WTC11 (cell line): ENCODE measurements around the gene ALOX15. TPM values are rescaled to one million over a fixed set of nuclear protein-coding genes. Genes with fewer than 3 reads are reported as not detected.
A peak's percentile ranks its signal among the peaks of the same experiment; 100 is the strongest.
"Not testable (repeated sequence)": the region's sequence is repeated elsewhere in the genome, so short reads cannot be mapped to it uniquely, and the experiment has no call there.

Experiments used
- ATAC-seq: fragments of 200-7000 bp; cut with Tn5 transposase; 2 replicates; pipeline ENCODE4 v1.10.0; 2021; ENCODE audit warnings: mild to moderate bottlenecking, moderate library complexity
- CTCF ChIA-PET: fragments of 300-600 bp; sonication (Branson Sonifier 250); formaldehyde crosslinking; loops from one replicate; lab custom pipeline; 2021; ENCODE audit warnings: antibody characterized with exemption; lab: Charles Lee
- POLR2A ChIA-PET: fragments of 350-600 bp; sonication (Branson Sonifier 250); formaldehyde crosslinking; loops from one replicate; lab custom pipeline; 2021; ENCODE audit warnings: antibody characterized with exemption; lab: Charles Lee
- DNase-seq: peaks from one replicate; pipeline ENCODE4 v3.0.0; 2021; ENCODE audit warnings: low spot score
- H3K27ac Mint-ChIP-seq: 2 replicates; pipeline ENCODE4 v1.8.0; 2021; ENCODE audit warnings: mixed read lengths
- H3K27me3 Mint-ChIP-seq: 2 replicates; pipeline ENCODE4 v1.8.0; 2021; ENCODE audit warnings: low read depth, mild to moderate bottlenecking, moderate library complexity, mixed read lengths
- H3K36me3 Mint-ChIP-seq: 2 replicates; pipeline ENCODE4 v1.8.0; 2021; ENCODE audit warnings: mixed read lengths
- H3K4me1 Mint-ChIP-seq: 2 replicates; pipeline ENCODE4 v1.8.0; 2022; ENCODE audit warnings: mixed read lengths
- H3K4me3 Mint-ChIP-seq: 2 replicates; pipeline ENCODE4 v1.8.0; 2021; ENCODE audit warnings: mild to moderate bottlenecking, moderate library complexity, mixed read lengths
- H3K9me3 Mint-ChIP-seq: 2 replicates; pipeline ENCODE4 v1.8.0; 2021; ENCODE audit warnings: mixed read lengths
- CBFB ChIP-seq: sonication (generic); formaldehyde crosslinking; IDR thresholded peaks from 2 replicates; pipeline ENCODE4 v1.8.1; 2022; ENCODE audit warnings: mild to moderate bottlenecking, low read depth, missing genetic modification reagents
- ETV6 ChIP-seq: sonication (generic); formaldehyde crosslinking; IDR thresholded peaks from 2 replicates; pipeline ENCODE4 v1.8.1; 2022; ENCODE audit warnings: mild to moderate bottlenecking, missing genetic modification reagents
- NFATC4 ChIP-seq: fragments of 250-450 bp; sonication (Bioruptor Pico); IDR thresholded peaks from 2 replicates; pipeline ENCODE4 v1.9.0; 2021; ENCODE audit warnings: mild to moderate bottlenecking
- PRRX2 ChIP-seq: fragments of 250-450 bp; sonication (Bioruptor Pico); IDR thresholded peaks from 2 replicates; pipeline ENCODE4 v1.8.0; 2021; ENCODE audit warnings: mild to moderate bottlenecking
- SOX15 ChIP-seq: fragments of 250-450 bp; sonication (Bioruptor Pico); IDR thresholded peaks from 2 replicates; pipeline ENCODE4 v1.9.0; 2021; ENCODE audit warnings: mild to moderate bottlenecking
- TEAD4 ChIP-seq: sonication (generic); formaldehyde crosslinking; IDR thresholded peaks from 2 replicates; pipeline ENCODE4 v1.8.0; 2022; ENCODE audit warnings: mild to moderate bottlenecking, missing genetic modification reagents
- ZNF121 ChIP-seq: sonication (generic); formaldehyde crosslinking; IDR thresholded peaks from 2 replicates; pipeline ENCODE4 v1.8.0; 2023; ENCODE audit warnings: missing genetic modification reagents
- ZNF317 ChIP-seq: sonication (generic); formaldehyde crosslinking; IDR thresholded peaks from 2 replicates; pipeline ENCODE4 v1.8.1; 2023; ENCODE audit warnings: low read depth, mild to moderate bottlenecking, moderate library complexity, missing genetic modification reagents, borderline replicate concordance
- total RNA-seq: library from RNA; stranded (reverse); gene quantifications from 3 replicates; pipeline ENCODE4 v1.2.3, GENCODE V29; 2021
- TF ChIP-seq, protein P1 (sequence below): fragments of 250-450 bp; sonication (Bioruptor Pico); conservative IDR thresholded peaks from 2 replicates; pipeline ENCODE4 v1.9.0; 2021; ENCODE audit warnings: mild to moderate bottlenecking
- TF ChIP-seq, protein P2 (sequence below): sonication (generic); formaldehyde crosslinking; IDR thresholded peaks from 2 replicates; pipeline ENCODE4 v1.8.0; 2023; ENCODE audit warnings: missing genetic modification reagents
- TF ChIP-seq, protein P3 (sequence below): fragments of 200-600 bp; IDR thresholded peaks from 2 replicates; pipeline ENCODE4 v1.8.0; 2022; ENCODE audit warnings: antibody characterized with exemption
- TF ChIP-seq, protein P4 (sequence below): sonication (generic); formaldehyde crosslinking; IDR thresholded peaks from 2 replicates; pipeline ENCODE4 v1.8.1; 2023; ENCODE audit warnings: mild to moderate bottlenecking, missing genetic modification reagents, moderate library complexity
- TF ChIP-seq, protein P5 (sequence below): sonication (generic); formaldehyde crosslinking; IDR thresholded peaks from 2 replicates; pipeline ENCODE4 v1.8.1; 2023; ENCODE audit warnings: mild to moderate bottlenecking, moderate library complexity, missing genetic modification reagents
- TF ChIP-seq, protein P6 (sequence below): sonication (generic); formaldehyde crosslinking; IDR thresholded peaks from 2 replicates; pipeline ENCODE4 v1.8.0; 2022; ENCODE audit warnings: mild to moderate bottlenecking, missing genetic modification reagents
- TF ChIP-seq, protein P7 (sequence below): sonication (generic); formaldehyde crosslinking; IDR thresholded peaks from 2 replicates; pipeline ENCODE4 v1.8.0; 2022; ENCODE audit warnings: missing genetic modification reagents
- TF ChIP-seq, protein P8 (sequence below): sonication (generic); formaldehyde crosslinking; IDR thresholded peaks from 2 replicates; pipeline ENCODE4 v1.8.1; 2023; ENCODE audit warnings: mild to moderate bottlenecking, missing genetic modification reagents

Gene ALOX15
- total RNA-seq, 1 experiment from 2014 or later: 0.50 TPM

DNA sequence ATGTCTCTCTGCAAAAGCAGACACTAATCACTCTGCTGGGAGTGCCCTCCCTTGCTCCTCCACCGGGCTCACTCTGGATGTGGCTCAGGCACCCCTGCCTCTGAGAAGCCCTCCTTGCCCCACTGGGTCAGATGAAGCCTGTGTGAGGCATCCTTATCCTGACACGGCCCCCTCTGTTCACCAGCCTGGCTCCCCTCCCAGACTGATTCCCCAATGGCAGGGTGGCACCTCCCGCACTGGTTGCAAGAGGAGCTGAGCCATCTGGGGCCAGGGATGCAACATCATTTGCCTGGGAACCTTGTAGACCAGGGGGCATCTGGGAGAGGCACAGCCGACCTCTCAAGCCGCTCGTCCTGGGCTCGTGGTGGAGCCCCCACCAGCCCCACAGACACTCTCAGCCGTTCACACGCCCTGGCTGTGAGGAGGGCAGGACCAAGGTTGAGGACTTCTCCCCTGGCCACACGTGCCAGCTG is 50.5 kb downstream of the ALOX15 start:
- ChIA-PET CTCF (interaction anchor here (0.8 to 1.3 kb wide), 2 partner anchors 19 to 34 kb away, joined by 3 read pairs; no protein-coding TSS in a partner anchor), POLR2A (no interaction called here)

DNA sequence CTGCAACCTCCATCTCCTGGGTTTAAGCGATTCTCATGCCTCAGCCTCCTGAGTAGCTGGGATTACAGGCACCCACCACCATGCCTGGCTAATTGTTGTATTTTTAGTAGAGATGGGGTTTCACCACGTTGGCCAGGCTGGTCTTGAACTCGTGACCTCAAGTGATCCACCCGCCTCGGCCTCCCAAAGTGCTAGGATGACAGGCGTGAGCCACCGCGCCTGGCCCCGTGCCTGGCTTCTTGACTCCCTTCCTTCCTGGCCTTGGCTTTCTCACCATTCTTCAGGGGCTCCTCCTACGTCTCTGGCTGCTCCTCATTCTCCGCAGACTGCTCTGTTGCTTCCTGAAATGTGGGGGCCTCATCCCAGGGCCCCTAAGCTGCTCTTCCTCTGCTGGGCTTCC is 51.4 kb downstream of the ALOX15 start:
- 0 out of 2 replicates have a peak overlapping the region, but pooled peaks have one; percentile 13 for H3K27ac Mint-ChIP-seq
- not testable (repeated sequence) for H3K9me3 Mint-ChIP-seq, DNase-seq, H3K36me3 Mint-ChIP-seq, H3K4me3 Mint-ChIP-seq, ATAC-seq
- CTCF ChIA-PET: interaction anchor here (1.3 to 2.9 kb wide), 2 partner anchors 23 to 35 kb away, joined by 3 to 14 read pairs; no protein-coding TSS in a partner anchor
- POLR2A ChIA-PET: interaction anchor here (0.7 kb wide), 1 partner anchor 110 kb away, joined by 3 read pairs; no protein-coding TSS in a partner anchor
- H3K27me3 Mint-ChIP-seq: peaks cover 18% of the 10 kb centered on the region
- H3K4me1 Mint-ChIP-seq: peaks cover 13% of the 10 kb centered on the region

More for the DNA sequence above, 50.5 kb downstream of the ALOX15 start:
- H3K4me3 Mint-ChIP-seq: no peak overlapping the region
- H3K27me3 Mint-ChIP-seq: peaks cover 8% of the 10 kb centered on the region
- DNase-seq: no peak
- no peak overlapping the region for H3K27ac Mint-ChIP-seq
- H3K9me3 Mint-ChIP-seq: no peaks in the 10 kb centered on the region
- no peaks in the 10 kb centered on the region for H3K36me3 Mint-ChIP-seq
- H3K4me1 Mint-ChIP-seq: peaks cover 11% of the 10 kb centered on the region
- ATAC-seq: no peak
- TF ChIP-seq SOX15 (no peak), ZNF121 (CRISPR knock-in tag) (no peak)
- TF ChIP-seq, protein P1, sequence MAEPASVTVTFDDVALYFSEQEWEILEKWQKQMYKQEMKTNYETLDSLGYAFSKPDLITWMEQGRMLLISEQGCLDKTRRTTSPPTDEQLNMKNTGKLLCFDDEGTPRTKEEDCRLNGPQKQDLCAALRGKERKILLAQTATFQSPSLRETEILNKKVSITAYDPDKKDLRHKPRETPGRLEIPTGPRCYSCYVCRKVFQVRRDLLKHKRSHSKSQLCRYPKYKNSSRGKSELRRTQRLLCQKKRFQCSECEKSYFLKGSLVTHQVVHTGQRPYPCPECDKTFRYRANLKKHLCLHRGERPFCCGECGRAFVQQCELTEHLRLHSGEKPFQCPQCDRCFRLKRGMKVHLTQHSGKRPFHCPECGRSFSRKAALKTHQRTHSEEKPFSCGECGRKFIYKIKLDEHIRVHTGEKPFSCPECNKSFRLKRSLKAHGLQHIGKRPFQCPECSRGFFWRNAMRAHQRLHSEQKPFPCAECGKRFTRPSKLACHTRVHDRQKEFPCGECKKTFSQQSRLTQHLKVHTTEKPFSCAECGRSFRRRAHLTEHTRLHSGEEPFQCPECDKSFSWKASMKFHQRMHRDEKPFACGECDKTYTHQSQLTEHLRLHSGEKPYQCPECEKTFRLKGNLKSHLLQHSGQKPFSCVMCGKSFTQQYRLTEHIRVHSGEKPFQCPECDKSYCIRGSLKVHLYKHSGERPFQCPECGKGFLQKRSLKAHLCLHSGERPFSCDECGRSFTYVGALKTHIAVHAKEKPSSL (CRISPR knock-in tag): no peak
- TF ChIP-seq, protein P2, sequence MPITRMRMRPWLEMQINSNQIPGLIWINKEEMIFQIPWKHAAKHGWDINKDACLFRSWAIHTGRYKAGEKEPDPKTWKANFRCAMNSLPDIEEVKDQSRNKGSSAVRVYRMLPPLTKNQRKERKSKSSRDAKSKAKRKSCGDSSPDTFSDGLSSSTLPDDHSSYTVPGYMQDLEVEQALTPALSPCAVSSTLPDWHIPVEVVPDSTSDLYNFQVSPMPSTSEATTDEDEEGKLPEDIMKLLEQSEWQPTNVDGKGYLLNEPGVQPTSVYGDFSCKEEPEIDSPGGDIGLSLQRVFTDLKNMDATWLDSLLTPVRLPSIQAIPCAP (CRISPR knock-in tag): no peak

DNA sequence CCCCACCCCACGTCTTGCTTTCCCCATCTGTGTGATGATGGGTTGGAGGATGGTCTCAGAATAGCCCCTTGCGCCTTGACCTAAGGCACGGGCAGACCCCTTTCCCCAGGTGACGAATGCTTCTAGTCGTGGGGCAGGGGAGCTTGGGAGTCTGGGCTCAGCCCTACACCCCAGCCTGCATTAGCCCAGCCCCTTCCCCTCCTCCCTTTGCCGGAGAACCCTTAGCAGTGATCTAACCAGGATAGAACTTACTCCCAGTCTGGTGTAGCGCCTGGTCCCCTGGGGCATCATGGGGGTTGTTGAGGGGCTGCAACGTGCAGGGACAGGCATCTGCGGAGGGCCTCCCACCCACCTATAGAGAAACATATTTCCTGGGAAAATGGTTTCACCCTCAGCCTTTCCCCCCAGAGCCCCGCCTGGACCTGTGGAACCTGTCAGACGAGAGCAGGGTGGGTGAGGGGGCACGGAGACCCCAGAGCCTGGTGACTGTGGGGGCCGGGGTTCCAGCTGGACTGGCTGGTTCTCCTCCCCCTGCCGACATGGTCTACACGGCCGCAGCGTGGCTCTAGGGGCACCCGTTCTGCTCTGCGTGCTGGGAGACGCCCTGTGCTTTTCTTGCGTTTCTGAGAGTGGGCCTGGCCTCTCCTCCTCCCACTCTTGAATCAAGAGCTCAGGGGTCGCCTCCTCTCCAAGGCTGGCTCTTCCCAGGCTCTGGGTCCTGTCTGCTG is 52.4 kb downstream of the ALOX15 start:
- Mint-ChIP-seq H3K36me3 (no peaks in the 10 kb centered on the region), H3K27ac (no peak overlapping the region), H3K4me1 (peaks cover 8% of the 10 kb centered on the region; the same call in 1 of the 2 replicates), H3K27me3 (peaks cover 20% of the 10 kb centered on the region), H3K4me3 (no peak overlapping the region), H3K9me3 (no peaks in the 10 kb centered on the region)
- no peak for DNase-seq
- CTCF ChIA-PET: interaction anchor here (0.7 to 2.9 kb wide), 3 partner anchors 9 to 168 kb away, joined by 3 to 14 read pairs (median 4); no protein-coding TSS in a partner anchor
- POLR2A ChIA-PET: interaction anchor here (0.7 kb wide), 1 partner anchor 111 kb away, joined by 3 read pairs; no protein-coding TSS in a partner anchor
- no peak for ATAC-seq
- TF ChIP-seq ETV6 (CRISPR knock-in tag) (no peak), PRRX2 (no peak), TEAD4 (CRISPR knock-in tag) (no peak), ZNF317 (CRISPR knock-in tag) (no peak), NFATC4 (CRISPR knock-in tag) (no peak), CBFB (CRISPR knock-in tag) (no peak)
- TF ChIP-seq, protein P3, sequence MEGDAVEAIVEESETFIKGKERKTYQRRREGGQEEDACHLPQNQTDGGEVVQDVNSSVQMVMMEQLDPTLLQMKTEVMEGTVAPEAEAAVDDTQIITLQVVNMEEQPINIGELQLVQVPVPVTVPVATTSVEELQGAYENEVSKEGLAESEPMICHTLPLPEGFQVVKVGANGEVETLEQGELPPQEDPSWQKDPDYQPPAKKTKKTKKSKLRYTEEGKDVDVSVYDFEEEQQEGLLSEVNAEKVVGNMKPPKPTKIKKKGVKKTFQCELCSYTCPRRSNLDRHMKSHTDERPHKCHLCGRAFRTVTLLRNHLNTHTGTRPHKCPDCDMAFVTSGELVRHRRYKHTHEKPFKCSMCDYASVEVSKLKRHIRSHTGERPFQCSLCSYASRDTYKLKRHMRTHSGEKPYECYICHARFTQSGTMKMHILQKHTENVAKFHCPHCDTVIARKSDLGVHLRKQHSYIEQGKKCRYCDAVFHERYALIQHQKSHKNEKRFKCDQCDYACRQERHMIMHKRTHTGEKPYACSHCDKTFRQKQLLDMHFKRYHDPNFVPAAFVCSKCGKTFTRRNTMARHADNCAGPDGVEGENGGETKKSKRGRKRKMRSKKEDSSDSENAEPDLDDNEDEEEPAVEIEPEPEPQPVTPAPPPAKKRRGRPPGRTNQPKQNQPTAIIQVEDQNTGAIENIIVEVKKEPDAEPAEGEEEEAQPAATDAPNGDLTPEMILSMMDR: no peak
- TF ChIP-seq, protein P4, sequence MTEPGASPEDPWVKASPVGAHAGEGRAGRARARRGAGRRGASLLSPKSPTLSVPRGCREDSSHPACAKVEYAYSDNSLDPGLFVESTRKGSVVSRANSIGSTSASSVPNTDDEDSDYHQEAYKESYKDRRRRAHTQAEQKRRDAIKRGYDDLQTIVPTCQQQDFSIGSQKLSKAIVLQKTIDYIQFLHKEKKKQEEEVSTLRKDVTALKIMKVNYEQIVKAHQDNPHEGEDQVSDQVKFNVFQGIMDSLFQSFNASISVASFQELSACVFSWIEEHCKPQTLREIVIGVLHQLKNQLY: no peak
- TF ChIP-seq, protein P5, sequence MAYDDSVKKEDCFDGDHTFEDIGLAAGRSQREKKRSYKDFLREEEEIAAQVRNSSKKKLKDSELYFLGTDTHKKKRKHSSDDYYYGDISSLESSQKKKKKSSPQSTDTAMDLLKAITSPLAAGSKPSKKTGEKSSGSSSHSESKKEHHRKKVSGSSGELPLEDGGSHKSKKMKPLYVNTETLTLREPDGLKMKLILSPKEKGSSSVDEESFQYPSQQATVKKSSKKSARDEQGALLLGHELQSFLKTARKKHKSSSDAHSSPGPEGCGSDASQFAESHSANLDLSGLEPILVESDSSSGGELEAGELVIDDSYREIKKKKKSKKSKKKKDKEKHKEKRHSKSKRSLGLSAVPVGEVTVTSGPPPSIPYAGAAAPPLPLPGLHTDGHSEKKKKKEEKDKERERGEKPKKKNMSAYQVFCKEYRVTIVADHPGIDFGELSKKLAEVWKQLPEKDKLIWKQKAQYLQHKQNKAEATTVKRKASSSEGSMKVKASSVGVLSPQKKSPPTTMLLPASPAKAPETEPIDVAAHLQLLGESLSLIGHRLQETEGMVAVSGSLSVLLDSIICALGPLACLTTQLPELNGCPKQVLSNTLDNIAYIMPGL (CRISPR knock-in tag): no peak
- TF ChIP-seq, protein P6, sequence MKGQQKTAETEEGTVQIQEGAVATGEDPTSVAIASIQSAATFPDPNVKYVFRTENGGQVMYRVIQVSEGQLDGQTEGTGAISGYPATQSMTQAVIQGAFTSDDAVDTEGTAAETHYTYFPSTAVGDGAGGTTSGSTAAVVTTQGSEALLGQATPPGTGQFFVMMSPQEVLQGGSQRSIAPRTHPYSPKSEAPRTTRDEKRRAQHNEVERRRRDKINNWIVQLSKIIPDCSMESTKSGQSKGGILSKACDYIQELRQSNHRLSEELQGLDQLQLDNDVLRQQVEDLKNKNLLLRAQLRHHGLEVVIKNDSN (CRISPR knock-in tag): no peak
- TF ChIP-seq, protein P7, sequence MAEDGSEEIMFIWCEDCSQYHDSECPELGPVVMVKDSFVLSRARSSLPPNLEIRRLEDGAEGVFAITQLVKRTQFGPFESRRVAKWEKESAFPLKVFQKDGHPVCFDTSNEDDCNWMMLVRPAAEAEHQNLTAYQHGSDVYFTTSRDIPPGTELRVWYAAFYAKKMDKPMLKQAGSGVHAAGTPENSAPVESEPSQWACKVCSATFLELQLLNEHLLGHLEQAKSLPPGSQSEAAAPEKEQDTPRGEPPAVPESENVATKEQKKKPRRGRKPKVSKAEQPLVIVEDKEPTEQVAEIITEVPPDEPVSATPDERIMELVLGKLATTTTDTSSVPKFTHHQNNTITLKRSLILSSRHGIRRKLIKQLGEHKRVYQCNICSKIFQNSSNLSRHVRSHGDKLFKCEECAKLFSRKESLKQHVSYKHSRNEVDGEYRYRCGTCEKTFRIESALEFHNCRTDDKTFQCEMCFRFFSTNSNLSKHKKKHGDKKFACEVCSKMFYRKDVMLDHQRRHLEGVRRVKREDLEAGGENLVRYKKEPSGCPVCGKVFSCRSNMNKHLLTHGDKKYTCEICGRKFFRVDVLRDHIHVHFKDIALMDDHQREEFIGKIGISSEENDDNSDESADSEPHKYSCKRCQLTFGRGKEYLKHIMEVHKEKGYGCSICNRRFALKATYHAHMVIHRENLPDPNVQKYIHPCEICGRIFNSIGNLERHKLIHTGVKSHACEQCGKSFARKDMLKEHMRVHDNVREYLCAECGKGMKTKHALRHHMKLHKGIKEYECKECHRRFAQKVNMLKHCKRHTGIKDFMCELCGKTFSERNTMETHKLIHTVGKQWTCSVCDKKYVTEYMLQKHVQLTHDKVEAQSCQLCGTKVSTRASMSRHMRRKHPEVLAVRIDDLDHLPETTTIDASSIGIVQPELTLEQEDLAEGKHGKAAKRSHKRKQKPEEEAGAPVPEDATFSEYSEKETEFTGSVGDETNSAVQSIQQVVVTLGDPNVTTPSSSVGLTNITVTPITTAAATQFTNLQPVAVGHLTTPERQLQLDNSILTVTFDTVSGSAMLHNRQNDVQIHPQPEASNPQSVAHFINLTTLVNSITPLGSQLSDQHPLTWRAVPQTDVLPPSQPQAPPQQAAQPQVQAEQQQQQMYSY (CRISPR knock-in tag): no peak
- TF ChIP-seq, protein P8, sequence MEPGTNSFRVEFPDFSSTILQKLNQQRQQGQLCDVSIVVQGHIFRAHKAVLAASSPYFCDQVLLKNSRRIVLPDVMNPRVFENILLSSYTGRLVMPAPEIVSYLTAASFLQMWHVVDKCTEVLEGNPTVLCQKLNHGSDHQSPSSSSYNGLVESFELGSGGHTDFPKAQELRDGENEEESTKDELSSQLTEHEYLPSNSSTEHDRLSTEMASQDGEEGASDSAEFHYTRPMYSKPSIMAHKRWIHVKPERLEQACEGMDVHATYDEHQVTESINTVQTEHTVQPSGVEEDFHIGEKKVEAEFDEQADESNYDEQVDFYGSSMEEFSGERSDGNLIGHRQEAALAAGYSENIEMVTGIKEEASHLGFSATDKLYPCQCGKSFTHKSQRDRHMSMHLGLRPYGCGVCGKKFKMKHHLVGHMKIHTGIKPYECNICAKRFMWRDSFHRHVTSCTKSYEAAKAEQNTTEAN (CRISPR knock-in tag): no peak
